ENCODE data around the gene MUS81. TPM values are rescaled to one million over a fixed set of nuclear protein-coding genes. Genes with fewer than 3 reads are reported as not detected.

Gene MUS81
- total and polyA plus RNA-seq, 9 of the 15 experiments (the other 6 are each of a cell fraction or from before 2014, with no cell fraction given), result 13.4 to 118 (median 53.7) TPM

GRCh38 chr11:65834202-65834601 is 26.0 kb upstream of the MUS81 start:
- no peak for ATAC-seq
- ChIA-PET POLR2A (interaction anchor here (0.5 to 3.1 kb wide), 2 partner anchors 18 to 24 kb away, joined by 3 to 12 read pairs; partner anchors contain the start of gene CFL1), CTCF (ENCODE audit: low intra/inter-chr PET ratio) (no interaction called here)
- peaks cover 0 to 16% of the 10 kb centered on the region in 2 experiments; a peak in 2 of 5 replicates for H3K4me1 ChIP-seq (replicated peaks in 1 of 2; ENCODE audit: control insufficient read depth in 2 of 2, insufficient read depth in 2 of 2, low read length in 2 of 2)
- H3K9ac ChIP-seq (ENCODE audit: insufficient read depth in 1 of 2, low read depth in 2 of 2, low read length in 2 of 2), result no peak overlapping the region
- no TSS peak for BruUV-seq (replicated peaks)
- TF ChIP-seq NCOA2 (IDR thresholded peaks at IDR 0.05; ENCODE audit: partially characterized antibody in 2 of 2), result no peak
- TF ChIP-seq, protein P1, sequence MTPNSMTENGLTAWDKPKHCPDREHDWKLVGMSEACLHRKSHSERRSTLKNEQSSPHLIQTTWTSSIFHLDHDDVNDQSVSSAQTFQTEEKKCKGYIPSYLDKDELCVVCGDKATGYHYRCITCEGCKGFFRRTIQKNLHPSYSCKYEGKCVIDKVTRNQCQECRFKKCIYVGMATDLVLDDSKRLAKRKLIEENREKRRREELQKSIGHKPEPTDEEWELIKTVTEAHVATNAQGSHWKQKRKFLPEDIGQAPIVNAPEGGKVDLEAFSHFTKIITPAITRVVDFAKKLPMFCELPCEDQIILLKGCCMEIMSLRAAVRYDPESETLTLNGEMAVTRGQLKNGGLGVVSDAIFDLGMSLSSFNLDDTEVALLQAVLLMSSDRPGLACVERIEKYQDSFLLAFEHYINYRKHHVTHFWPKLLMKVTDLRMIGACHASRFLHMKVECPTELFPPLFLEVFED (CRISPR knock-in tag; conservative IDR thresholded peaks at IDR 0.05), result 0 out of 2 replicates have a peak, but pooled peaks have one; percentile 34
- TF ChIP-seq, protein P2, sequence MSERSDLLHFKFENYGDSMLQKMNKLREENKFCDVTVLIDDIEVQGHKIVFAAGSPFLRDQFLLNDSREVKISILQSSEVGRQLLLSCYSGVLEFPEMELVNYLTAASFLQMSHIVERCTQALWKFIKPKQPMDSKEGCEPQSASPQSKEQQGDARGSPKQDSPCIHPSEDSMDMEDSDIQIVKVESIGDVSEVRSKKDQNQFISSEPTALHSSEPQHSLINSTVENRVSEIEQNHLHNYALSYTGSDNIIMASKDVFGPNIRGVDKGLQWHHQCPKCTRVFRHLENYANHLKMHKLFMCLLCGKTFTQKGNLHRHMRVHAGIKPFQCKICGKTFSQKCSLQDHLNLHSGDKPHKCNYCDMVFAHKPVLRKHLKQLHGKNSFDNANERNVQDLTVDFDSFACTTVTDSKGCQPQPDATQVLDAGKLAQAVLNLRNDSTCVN (CRISPR knock-in tag; IDR thresholded peaks at IDR 0.05), result peak; percentile 87
- no peak for TF ChIP-seq BRCA1 (IDR thresholded peaks at IDR 0.05)
- TF ChIP-seq BRCA1 (CRISPR knock-in tag; IDR thresholded peaks at IDR 0.05), result peak; percentile 67; the same call in 1 of the 2 replicates
- TF ChIP-seq ELF4 (CRISPR knock-in tag; IDR thresholded peaks at IDR 0.05), result 0 out of 2 replicates have a peak, but pooled peaks have one; percentile 33
- no peak for TF ChIP-seq TOE1 (IDR thresholded peaks at IDR 0.05; ENCODE audit: borderline replicate concordance)
- 0 out of 2 replicates have a peak, but pooled peaks have one; percentile 10 for TF ChIP-seq TOE1 (CRISPR knock-in tag; IDR thresholded peaks at IDR 0.05; ENCODE audit: borderline replicate concordance, low read depth)
- TF ChIP-seq, protein P3, sequence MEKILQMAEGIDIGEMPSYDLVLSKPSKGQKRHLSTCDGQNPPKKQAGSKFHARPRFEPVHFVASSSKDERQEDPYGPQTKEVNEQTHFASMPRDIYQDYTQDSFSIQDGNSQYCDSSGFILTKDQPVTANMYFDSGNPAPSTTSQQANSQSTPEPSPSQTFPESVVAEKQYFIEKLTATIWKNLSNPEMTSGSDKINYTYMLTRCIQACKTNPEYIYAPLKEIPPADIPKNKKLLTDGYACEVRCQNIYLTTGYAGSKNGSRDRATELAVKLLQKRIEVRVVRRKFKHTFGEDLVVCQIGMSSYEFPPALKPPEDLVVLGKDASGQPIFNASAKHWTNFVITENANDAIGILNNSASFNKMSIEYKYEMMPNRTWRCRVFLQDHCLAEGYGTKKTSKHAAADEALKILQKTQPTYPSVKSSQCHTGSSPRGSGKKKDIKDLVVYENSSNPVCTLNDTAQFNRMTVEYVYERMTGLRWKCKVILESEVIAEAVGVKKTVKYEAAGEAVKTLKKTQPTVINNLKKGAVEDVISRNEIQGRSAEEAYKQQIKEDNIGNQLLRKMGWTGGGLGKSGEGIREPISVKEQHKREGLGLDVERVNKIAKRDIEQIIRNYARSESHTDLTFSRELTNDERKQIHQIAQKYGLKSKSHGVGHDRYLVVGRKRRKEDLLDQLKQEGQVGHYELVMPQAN (IDR thresholded peaks at IDR 0.05; ENCODE audit: borderline replicate concordance), result peak; percentile 33; the same call in 1 of the 2 replicates
- TF ChIP-seq ARHGAP35 (IDR thresholded peaks at IDR 0.05; ENCODE audit: partially characterized antibody), result peak; percentile 23
- TF ChIP-seq, protein P4, sequence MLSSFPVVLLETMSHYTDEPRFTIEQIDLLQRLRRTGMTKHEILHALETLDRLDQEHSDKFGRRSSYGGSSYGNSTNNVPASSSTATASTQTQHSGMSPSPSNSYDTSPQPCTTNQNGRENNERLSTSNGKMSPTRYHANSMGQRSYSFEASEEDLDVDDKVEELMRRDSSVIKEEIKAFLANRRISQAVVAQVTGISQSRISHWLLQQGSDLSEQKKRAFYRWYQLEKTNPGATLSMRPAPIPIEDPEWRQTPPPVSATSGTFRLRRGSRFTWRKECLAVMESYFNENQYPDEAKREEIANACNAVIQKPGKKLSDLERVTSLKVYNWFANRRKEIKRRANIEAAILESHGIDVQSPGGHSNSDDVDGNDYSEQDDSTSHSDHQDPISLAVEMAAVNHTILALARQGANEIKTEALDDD (IDR thresholded peaks at IDR 0.05), result no peak
- 0 out of 4 replicates have a peak, but pooled peaks of 1 of the 2 experiments have one; percentile 29 for TF ChIP-seq MCM7 (IDR thresholded peaks at IDR 0.05)
- no peak for TF ChIP-seq ZNF778 (CRISPR knock-in tag; IDR thresholded peaks at IDR 0.05)
- TF ChIP-seq HBP1 (CRISPR knock-in tag; IDR thresholded peaks at IDR 0.05), result peak; percentile 58; the same call in 1 of the 2 replicates
- FAIRE-seq, result peak; percentile 57
- H3K79me2 ChIP-seq (ENCODE audit: control insufficient read depth, insufficient read depth, low read length), result no peaks in the 10 kb centered on the region
- H2AFZ ChIP-seq (ENCODE audit: low read depth, low read length), result peak overlapping the region; percentile 36; the same call in 1 of the 2 replicates
- peaks cover 2 to 24% of the 10 kb centered on the region in 2 experiments; a peak in 4 of 5 replicates for H3K27me3 ChIP-seq (ENCODE audit: control insufficient read depth in 2 of 2, insufficient read depth in 2 of 2, low read length in 2 of 2)
- intact Hi-C loops (cut with micrococcal nuclease) (no loop called here), in situ Hi-C loops (cut with MboI) (no loop called here)
- H3K36me3 ChIP-seq (ENCODE audit: control insufficient read depth, insufficient read depth, low read length), result no peaks in the 10 kb centered on the region
- 8% methylated on average over 4 of the region's 6 CpGs for WGBS (ENCODE audit: insufficient coverage, low coverage, missing lambda C conversion rate)
- DNase-seq (ENCODE audit: extremely low read depth in 1 of 4, low spot score in 3 of 4), result no peak
- H3K9me3 ChIP-seq (replicated peaks; ENCODE audit: control insufficient read depth, insufficient read depth, low read depth, low read length), result no peaks in the 10 kb centered on the region
- H4K20me1 ChIP-seq (replicated peaks; ENCODE audit: control insufficient read depth, insufficient read depth, low read length), result no peaks in the 10 kb centered on the region
- H3K4me2 ChIP-seq (ENCODE audit: insufficient read depth, low read length), result peak overlapping the region; percentile 21; the same call in 1 of the 2 replicates
- no peaks in the 10 kb centered on the region for H3K9me1 ChIP-seq (ENCODE audit: control insufficient read depth, insufficient read depth, low read length)
- no peak overlapping the region for H3K4me3 ChIP-seq
- no peak overlapping the region for H3K27ac ChIP-seq (ENCODE audit: extremely low read depth, low read depth, low read length)
